Testis (tissue), 2 donors: ENCODE data around the gene CLIC3.

Experiments
- POLR2A ChIP-seq: fragments of 450-650 bp; IDR thresholded peaks from one replicate; pipeline ENCODE4 v1.6.1; 2017; ENCODE audit warnings: antibody characterized with exemption, mild to moderate bottlenecking, moderate library complexity
- TF ChIP-seq, protein P1 (sequence below), 3 experiments: fragments of 450-650 bp in 2 of 3; fragments of 200-600 bp in 1 of 3; sonication (generic) in 1 of 3; IDR thresholded peaks; one replicate each; pipeline ENCODE4 v1.5.1; 2016 to 2019; ENCODE audit warnings: antibody characterized with exemption in 3 of 3, mild to moderate bottlenecking in 2 of 3, moderate library complexity in 1 of 3

DNA sequence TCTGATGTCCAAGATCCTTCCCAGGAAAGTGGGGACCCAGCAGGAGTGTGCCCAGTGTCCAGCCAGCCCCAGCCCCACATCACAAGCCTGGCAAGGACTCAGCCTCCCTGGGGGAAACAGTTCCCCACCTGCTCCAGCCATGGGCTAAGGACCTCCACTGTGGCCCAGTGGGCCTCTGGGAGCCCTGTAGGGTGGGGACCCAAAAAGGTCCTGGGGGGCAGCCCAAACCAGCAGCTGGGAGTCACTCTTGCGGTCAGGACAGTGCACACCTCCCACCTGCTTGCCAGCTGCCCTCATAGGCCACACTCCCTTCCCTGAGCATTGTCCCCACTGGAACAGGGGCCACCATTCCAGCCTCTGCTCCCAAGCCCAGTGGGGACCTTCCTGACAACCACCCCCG is 30.0 kb upstream of the CLIC3 start:
- TF ChIP-seq, protein P1, sequence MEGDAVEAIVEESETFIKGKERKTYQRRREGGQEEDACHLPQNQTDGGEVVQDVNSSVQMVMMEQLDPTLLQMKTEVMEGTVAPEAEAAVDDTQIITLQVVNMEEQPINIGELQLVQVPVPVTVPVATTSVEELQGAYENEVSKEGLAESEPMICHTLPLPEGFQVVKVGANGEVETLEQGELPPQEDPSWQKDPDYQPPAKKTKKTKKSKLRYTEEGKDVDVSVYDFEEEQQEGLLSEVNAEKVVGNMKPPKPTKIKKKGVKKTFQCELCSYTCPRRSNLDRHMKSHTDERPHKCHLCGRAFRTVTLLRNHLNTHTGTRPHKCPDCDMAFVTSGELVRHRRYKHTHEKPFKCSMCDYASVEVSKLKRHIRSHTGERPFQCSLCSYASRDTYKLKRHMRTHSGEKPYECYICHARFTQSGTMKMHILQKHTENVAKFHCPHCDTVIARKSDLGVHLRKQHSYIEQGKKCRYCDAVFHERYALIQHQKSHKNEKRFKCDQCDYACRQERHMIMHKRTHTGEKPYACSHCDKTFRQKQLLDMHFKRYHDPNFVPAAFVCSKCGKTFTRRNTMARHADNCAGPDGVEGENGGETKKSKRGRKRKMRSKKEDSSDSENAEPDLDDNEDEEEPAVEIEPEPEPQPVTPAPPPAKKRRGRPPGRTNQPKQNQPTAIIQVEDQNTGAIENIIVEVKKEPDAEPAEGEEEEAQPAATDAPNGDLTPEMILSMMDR (IDR thresholded peaks at IDR 0.05), result no peak
- no peak for TF ChIP-seq POLR2A
